Astrocyte (in vitro differentiated cells and primary cell): Measurements from ENCODE around the gene SMIM5.

Experiments used
- EZH2 ChIP-seq: IDR thresholded peaks from 2 replicates; pipeline ENCODE4 v1.6.1; 2012; ENCODE audit warnings: mild to moderate bottlenecking, low read length, inconsistent platforms; ENCODE audit not compliant: insufficient read depth
- TF ChIP-seq, protein P1 (sequence below): IDR thresholded peaks from 2 replicates; pipeline ENCODE4 v1.5.1; 2011; ENCODE audit warnings: low read depth, mild to moderate bottlenecking, inconsistent platforms, low read length, moderate library complexity; ENCODE audit not compliant: insufficient read depth

DNA sequence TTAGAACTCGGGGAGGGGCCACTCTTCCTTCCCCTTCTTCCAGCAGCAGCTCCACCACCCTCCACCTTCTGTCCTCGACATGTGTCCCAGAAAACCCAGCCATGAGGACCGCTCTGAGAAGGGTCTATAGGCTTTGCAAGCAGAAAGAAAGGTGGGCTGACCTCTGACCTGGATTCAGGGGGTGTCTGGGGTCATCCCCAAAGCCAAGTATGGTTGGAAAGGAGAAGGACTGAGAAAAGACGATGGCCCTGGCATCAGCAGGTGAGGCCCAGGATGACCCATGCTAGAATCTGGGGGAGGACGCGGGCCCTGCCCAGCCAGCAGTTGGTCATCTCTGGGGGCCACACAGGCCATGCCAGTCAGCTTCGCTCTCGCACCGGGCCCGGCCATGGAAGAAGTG is 6.1 kb upstream of the SMIM5 start:
- TF ChIP-seq, protein P1, sequence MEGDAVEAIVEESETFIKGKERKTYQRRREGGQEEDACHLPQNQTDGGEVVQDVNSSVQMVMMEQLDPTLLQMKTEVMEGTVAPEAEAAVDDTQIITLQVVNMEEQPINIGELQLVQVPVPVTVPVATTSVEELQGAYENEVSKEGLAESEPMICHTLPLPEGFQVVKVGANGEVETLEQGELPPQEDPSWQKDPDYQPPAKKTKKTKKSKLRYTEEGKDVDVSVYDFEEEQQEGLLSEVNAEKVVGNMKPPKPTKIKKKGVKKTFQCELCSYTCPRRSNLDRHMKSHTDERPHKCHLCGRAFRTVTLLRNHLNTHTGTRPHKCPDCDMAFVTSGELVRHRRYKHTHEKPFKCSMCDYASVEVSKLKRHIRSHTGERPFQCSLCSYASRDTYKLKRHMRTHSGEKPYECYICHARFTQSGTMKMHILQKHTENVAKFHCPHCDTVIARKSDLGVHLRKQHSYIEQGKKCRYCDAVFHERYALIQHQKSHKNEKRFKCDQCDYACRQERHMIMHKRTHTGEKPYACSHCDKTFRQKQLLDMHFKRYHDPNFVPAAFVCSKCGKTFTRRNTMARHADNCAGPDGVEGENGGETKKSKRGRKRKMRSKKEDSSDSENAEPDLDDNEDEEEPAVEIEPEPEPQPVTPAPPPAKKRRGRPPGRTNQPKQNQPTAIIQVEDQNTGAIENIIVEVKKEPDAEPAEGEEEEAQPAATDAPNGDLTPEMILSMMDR: no peak
- TF ChIP-seq EZH2: no peak
